ENCODE measurements around the gene HES2. TPM values are rescaled to one million over a fixed set of nuclear protein-coding genes. Genes with fewer than 3 reads are reported as not detected.

Gene HES2
- total RNA-seq, 1 donor from 2014 or later: not detected

DNA sequence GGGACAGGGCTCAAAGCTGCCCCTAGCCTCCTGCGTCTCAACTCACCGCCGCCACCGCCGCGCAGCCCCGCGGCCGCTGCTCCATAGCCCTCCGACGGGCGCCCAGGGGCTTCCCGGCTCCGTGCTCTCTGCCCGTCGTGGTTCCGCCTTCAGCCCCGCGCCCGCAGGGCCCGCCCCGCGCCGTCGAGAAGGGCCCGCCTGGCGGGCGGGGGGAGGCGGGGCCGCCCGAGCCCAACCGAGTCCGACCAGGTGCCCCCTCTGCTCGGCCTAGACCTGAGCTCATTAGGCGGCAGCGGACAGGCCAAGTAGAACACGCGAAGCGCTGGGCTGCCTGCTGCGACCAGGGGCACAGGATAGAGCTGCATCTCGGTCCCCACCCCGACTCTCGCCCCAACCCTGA is 46.3 kb upstream of the HES2 start, which contains the start of gene TNFRSF25:
TNFRSF25 (minus strand) TSS at position 151 of the 400 bp plus-strand sequence; CDS start at position 85, 66 bp downstream.
- ChIA-PET POLR2A (no interaction called here), CTCF (no interaction called here)
- H3K9me3 Mint-ChIP-seq: no peaks in the 10 kb centered on the region
- H3K4me3 Mint-ChIP-seq: peak within 1 kb of the TSS; percentile 52
- peaks cover 6% of the 10 kb centered on the region for H3K4me1 Mint-ChIP-seq
- TF ChIP-seq, protein P1, sequence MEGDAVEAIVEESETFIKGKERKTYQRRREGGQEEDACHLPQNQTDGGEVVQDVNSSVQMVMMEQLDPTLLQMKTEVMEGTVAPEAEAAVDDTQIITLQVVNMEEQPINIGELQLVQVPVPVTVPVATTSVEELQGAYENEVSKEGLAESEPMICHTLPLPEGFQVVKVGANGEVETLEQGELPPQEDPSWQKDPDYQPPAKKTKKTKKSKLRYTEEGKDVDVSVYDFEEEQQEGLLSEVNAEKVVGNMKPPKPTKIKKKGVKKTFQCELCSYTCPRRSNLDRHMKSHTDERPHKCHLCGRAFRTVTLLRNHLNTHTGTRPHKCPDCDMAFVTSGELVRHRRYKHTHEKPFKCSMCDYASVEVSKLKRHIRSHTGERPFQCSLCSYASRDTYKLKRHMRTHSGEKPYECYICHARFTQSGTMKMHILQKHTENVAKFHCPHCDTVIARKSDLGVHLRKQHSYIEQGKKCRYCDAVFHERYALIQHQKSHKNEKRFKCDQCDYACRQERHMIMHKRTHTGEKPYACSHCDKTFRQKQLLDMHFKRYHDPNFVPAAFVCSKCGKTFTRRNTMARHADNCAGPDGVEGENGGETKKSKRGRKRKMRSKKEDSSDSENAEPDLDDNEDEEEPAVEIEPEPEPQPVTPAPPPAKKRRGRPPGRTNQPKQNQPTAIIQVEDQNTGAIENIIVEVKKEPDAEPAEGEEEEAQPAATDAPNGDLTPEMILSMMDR (IDR thresholded peaks at IDR 0.05): no peak
- peaks cover 28% of the 10 kb centered on the region for H3K27me3 Mint-ChIP-seq
- intact Hi-C loops (cut with micrococcal nuclease): no loop called here
- H3K36me3 Mint-ChIP-seq (ENCODE audit: low read depth): no peaks in the 10 kb centered on the region
- no peak within 1 kb of the TSS for H3K27ac Mint-ChIP-seq
- DNase-seq (no peak), ATAC-seq (ENCODE audit: low read depth) (peak; percentile 34)

DNA sequence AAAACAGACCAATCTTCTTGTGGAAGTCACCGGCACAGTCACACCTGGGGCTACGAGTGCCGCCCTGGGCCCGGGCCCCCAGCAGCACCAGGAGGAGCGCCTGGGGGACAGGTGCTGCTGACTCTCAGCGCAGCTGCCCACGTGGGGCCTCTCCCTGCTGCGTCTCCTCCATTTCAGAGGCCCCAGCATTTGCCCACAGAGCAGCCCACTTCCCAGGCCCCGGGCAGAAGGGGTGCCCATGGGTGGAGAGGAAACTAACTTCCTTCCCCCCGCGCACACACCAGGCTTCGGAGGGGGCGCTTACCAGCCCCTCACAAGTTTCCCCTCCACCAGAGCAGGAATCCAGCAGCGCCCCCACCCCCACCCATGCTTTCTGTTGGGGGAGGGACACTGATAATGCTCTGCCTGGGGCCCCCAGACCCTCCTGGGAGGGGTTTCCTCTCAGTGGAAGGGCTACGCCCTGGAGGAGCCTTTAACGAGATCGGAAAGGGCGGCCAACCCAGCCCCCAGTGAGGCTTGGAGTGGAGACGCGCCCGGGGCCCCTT is 45.8 kb upstream of the HES2 start:
- DNase-seq: no peak
- no peaks in the 10 kb centered on the region for H3K9me3 Mint-ChIP-seq
- ATAC-seq (ENCODE audit: low read depth): no peak
- peaks cover 10% of the 10 kb centered on the region for H3K4me1 Mint-ChIP-seq
- intact Hi-C loops (cut with micrococcal nuclease): no loop called here
- no peak overlapping the region for H3K27ac Mint-ChIP-seq
- H3K36me3 Mint-ChIP-seq (ENCODE audit: low read depth): no peaks in the 10 kb centered on the region
- H3K4me3 Mint-ChIP-seq: peak overlapping the region; percentile 52
- ChIA-PET CTCF (no interaction called here), POLR2A (no interaction called here)
- H3K27me3 Mint-ChIP-seq: peaks cover 32% of the 10 kb centered on the region
- TF ChIP-seq, protein P1 (IDR thresholded peaks at IDR 0.05): no peak

DNA sequence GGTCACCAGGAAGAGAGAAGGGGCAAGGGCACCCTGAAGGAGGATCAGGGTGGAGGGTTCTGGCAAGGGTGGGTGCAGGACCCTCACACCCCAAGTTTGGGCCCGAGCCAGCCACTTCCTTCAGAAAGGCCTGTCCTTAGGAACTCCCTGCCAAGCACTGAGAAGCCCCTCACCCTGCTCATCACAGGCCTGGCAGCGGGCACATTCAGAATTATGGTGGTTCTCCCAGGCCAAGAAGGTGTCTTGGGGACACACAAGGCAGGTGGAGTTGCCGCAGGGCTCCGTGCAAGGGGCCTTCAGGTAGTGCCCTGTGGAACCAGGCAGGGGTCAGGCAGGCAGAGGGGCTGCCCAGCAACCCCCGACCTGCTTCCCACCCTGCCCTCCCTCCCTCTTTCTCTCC is 45.2 kb upstream of the HES2 start:
- H3K9me3 Mint-ChIP-seq: no peaks in the 10 kb centered on the region
- DNase-seq (no peak), ATAC-seq (ENCODE audit: low read depth) (no peak)
- TF ChIP-seq, protein P1 (IDR thresholded peaks at IDR 0.05): no peak
- intact Hi-C loops (cut with micrococcal nuclease): no loop called here
- H3K4me1 Mint-ChIP-seq: peaks cover 16% of the 10 kb centered on the region
- no peak overlapping the region for H3K27ac Mint-ChIP-seq
- ChIA-PET CTCF (no interaction called here), POLR2A (no interaction called here)
- H3K27me3 Mint-ChIP-seq: peaks cover 36% of the 10 kb centered on the region
- no peak overlapping the region for H3K4me3 Mint-ChIP-seq
- no peaks in the 10 kb centered on the region for H3K36me3 Mint-ChIP-seq (ENCODE audit: low read depth)

DNA sequence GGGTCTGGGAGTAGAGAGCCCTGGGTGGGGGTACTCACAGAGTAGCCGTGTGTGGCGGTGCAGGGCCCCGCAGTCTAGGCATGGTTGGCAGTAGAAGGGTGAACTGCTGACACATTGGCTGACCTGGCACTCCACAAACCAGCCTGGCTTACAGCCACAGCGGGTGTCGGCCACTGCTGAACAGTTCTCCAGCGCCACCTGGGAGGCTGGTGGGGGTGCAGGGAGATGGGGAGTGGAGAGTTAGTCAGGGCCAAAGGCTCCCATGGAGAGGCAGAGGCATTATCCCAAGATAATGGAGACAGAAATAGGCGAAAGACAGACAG is 44.8 kb upstream of the HES2 start:
- Mint-ChIP-seq H3K27ac (no peak overlapping the region), H3K9me3 (no peaks in the 10 kb centered on the region), H3K27me3 (peaks cover 40% of the 10 kb centered on the region), H3K4me1 (peaks cover 19% of the 10 kb centered on the region), H3K4me3 (no peak overlapping the region), H3K36me3 (ENCODE audit: low read depth) (no peaks in the 10 kb centered on the region)
- CTCF ChIA-PET: no interaction called here
- ATAC-seq (ENCODE audit: low read depth): no peak
- no peak for DNase-seq
- intact Hi-C loops (cut with micrococcal nuclease): no loop called here
- TF ChIP-seq, protein P1 (IDR thresholded peaks at IDR 0.05): no peak
- POLR2A ChIA-PET: no interaction called here

DNA sequence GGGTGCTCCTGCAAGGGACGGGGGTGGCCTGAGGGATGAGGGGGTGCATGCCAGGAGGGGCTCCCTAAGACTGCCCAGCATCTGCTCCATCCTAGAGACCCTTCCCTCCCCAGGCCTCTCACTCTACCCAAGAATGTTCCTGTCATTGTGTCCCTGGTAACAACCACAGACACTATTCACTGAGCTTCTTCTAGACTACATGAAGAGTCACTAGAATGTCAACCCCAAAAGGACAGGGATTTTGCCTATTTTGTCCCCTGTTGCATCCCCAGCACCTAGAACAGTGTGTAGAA is 43.3 kb upstream of the HES2 start:
- TF ChIP-seq, protein P1 (IDR thresholded peaks at IDR 0.05): no peak
- DNase-seq (no peak), ATAC-seq (ENCODE audit: low read depth) (no peak)
- Mint-ChIP-seq H3K9me3 (no peaks in the 10 kb centered on the region), H3K27ac (no peak overlapping the region), H3K4me3 (no peak overlapping the region), H3K27me3 (peaks cover 42% of the 10 kb centered on the region), H3K36me3 (ENCODE audit: low read depth) (no peaks in the 10 kb centered on the region), H3K4me1 (peaks cover 21% of the 10 kb centered on the region)
- CTCF ChIA-PET: interaction anchor here (1.2 to 1.4 kb wide), 2 partner anchors 13 to 184 kb away, joined by 3 to 4 read pairs; no protein-coding TSS in a partner anchor
- intact Hi-C loops (cut with micrococcal nuclease): no loop called here
- POLR2A ChIA-PET: no interaction called here

Data from activated B cell treated with CpG ODN at 0.5 μM for 24 hours (primary cell).